GM19452 (cell line): ENCODE results near the gene DECR2.

Experiments used
- ATAC-seq: cut with Tn5 transposase; IDR thresholded peaks from one replicate; pipeline ENCODE4 v1.9.1; 2021; ENCODE audit not compliant: unreplicated experiment

DECR2 gene

DNA sequence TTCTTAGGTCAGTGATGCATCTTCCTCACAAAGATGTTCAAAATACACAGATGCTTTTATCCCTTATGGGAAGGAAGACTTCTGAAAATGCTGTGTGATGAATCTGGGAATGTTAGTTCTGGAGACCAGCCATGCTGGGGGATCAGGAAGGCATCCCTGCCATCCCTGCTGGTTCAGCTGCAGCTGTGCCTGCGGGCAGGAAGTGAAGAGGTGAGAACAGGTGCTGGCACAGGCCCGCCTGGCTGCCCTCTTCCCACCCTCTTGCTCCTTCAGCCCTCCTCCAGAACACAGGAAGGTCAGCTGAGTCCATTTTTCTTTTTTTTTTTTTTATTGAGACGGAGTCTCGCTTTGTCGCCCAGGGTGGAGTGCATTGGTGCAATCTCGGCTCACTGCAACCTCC is 38.9 kb downstream of the DECR2 start:
- ATAC-seq: no peak

DNA sequence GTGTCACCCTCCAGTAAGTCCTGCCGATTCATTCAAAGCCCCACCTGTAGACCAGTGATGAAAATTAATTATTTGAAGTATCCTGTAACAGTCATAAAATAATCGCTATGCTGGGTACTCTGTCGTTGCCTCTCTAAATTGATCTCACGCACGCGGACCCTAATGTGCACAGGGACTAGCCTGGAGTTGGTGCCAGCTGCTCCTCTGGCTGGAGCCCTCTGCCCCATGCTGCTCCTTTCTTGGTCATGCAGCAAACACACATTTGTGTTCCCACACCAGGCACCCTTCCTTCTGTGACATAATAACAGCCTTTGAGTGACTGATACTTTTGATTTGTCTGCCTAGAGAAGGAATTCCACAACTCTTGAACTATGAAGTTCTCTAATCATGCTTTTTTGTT is 39.8 kb downstream of the DECR2 start:
- no peak for ATAC-seq

DNA sequence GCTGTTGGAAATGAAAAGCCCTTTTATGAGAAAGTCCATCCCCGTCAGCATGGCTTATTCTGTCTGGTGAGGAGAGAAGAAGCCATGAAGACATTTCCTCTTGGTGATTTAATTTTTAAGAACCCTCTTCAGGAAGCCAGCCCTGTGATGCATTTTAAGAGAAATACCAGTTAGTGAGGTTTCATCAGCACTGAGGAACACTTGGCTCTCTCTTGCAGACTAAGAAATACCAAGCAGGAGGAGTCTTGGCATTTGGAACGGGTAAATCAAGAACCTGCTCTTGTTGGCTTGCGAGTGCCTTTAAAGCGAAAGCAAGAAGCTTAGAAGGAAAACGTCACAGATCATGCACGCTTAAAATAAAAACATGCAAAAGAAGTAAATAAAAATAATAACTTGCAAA is 41.3 kb downstream of the DECR2 start:
- no peak for ATAC-seq

DNA sequence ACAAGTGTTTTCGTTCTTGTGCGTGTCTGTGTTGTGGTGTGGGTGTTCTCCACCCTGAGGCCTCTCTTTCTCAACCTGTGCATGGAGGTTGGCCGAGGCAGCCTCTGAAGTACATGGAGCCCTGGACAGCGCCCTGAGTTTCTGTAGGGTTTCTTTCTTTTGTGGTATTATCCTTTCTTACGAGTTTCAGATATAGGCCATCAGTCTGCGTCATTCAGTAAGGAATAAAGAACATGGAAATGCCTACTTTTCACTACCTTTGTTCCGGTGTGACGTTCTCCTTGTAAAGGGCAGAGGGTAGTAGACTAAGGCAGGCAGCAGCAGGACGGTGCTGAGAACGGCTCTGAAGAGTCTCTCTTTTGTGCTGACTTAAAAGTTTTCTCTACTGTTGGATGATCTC is 42.3 kb downstream of the DECR2 start:
- ATAC-seq: no peak

DNA sequence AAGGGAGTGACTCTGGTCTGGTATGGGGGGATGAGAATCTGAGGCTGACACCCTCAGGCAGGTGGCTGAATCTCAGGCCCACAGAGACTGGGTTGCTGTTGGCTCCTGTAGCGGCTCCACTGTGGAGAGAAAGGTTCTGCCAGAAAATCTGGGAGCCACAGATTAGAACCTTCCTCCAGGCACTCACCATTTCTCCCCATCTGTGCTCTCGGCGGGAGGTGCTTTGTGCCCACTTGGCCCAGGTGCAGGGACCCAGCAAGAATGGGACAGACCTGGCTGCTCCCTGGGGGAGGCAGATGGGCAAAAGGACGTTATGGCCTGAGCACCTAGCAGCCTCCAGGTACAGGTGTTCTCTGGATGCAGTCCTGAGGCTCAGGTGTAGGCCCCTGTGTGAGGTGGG is 43.9 kb downstream of the DECR2 start:
- ATAC-seq: no peak

DNA sequence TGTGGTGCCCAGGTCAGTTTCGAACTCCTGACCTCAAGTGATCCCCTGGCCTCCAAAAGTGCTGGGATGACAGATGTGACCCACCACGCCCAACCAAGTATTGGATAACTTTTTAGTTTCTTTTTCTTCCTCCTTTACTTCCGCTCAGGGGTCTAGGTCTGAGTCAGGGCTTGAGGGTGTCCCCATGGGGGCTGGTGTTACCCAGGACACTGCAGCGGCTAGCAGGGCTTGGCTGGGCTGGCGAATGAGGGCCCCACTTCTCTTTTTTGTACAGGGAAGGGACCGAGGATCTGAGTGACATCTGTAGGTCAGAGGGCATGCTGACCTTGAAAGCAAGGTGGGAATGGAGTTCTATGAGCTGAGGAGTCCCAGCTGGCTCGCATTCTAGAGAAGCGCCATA is 48.7 kb downstream of the DECR2 start:
- ATAC-seq: no peak

DNA sequence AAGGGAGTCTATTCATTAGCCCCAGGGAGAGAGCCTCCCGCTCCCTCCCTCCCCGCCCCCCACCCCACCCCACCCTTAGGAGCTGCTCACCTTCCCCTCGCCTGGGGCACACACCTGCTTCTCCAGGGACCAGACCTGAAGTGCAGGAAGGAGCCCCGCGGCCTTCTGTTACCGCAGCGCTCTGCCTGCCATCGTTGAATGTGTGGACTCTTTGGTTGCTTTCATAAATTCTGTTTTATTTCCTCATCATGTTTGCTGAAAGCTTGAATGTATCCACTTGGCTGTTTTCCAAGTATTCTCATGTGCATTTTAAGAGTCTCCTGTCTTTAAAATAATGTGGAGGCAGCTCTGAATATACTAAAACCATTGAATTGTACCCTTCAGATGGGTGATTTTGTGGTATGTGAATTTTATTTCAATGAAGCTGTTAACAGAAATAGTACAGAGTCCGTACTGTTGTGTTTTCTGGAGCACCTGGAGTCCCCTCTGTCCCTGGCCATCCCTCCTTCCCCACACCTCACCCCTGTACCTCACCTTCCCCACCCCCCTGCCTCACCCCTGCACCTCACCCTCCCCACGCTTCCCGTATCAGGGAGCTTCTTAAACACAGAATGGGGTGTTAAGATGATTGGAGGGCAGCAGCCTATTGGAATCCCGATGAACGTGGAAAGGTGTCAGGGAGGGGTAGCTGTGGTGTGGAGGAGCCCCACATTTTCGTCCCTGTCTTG is 49.3 kb downstream of the DECR2 start:
- no peak for ATAC-seq

DNA sequence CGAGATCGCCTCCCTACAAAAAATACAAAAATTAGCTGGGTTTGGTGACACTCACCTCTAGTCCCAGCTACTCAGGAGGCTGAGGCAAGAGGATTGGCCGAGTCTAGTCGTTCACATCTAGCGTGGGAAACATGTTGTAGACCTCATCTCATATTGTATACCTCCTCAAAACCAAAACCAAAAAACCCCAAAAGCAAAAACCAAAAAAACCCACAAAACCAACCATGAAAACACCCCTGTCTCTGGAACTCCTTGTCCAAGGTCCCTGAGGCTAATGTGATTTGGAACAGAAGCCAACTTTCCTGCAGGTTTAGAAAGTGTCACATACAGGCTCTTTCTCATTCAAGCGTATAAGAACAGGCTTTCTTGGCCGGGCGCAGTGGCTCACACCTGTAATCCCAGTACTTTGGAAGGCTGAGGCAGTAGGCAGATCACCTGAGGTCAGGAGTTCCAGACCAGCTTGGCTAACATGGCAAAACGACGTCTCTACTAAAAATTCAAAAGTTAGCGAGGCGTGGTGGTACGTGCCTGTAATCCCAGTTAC is 52.8 kb downstream of the DECR2 start:
- no peak for ATAC-seq

DNA sequence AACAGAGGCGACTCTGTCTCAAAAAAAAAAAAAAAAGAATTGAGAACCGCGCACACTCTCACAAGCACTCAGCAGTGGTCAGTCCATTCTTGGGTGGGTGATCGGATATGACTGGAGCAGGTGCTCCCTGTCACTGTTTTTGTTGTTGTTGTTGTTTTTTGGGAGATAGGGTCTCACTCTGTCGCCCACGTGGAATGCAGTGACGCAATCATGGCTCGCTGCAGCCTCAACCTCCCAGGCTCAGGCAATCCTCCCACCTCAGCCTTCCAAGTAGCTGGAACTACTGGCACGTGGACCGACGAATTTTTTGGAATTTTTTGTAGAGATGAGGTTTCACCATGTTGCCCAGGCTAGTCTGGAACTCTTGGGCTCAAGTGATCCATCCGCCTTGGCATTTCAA is 53.8 kb downstream of the DECR2 start:
- ATAC-seq: no peak

DNA sequence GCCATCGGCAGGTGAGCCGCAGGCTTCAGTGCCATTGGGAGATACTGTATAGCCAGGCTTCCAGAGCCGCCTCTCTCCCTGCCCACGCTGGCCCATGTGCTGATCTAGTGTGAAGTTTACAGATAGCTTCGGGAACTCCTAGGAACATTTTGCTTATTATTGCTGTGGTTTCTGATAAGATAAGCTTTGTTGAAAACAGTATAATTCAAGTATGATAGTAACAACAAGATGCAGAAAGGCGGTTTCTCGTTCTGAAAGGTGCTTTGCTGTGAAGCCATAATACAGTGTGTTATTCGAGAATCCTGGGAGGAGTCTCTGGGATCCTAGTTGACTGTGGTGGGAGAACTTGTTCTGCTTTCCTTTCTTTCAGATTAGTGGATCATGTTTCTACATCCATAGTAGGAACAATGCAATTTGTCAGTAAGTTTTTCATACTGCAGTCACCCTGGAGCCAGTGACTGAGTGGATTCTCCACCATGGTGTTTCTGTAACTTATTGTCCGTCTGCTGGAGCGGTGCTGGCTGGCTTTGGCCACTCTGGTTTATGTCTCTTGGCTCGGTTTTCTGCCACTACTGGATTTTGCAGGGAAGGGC is 55.3 kb downstream of the DECR2 start:
- ATAC-seq: no peak

DNA sequence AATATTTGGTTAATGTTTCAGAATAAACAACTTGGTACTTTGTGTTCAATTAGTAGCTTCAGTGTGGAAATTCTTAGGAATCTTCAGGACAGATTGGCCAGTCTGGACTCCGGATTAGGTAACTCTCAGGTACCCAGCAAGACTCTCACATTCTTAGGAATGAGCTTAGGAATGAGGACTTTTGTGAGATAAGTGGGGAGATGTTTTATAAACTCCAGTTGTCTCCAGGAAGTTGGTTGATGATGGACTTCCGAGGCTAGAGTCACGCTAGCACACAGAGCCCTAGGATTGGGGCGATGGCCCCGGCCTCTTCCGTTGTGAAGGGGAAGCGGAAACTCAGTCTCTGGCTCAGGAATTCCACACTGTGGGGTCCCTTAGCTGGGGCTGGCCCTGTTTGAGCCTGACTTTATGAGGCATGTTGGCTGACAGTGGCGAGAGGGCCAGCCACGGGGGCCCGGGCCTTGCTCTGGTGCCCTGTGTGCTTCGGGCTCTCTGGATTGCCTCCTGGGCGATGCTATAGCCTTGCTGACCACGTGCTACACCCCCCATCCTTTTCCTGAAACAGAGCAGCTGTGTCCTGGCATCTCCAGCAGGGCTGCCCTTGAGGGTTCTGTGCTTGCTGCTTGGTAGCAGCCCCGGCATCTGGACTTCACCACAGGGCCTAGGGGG is 56.2 kb downstream of the DECR2 start:
- no peak for ATAC-seq

DNA sequence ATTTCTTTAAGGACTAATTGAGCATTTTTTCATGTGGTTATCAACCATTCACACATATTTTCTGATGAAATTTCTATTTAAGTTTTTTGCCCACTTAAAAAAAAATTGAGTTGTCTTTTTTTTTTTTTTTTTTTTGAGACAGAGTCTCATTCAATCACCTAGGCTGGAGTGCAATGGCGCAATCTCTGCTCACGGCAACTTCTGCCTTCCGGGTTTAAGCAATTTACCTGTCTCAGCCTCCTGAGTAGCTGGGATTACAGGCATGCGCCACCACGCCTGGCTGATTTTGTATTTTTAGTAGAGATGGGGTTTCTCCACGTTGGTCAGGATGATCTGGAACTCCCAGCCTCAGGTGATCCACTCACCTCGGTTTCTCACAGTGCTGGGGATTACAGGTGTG is 58.1 kb downstream of the DECR2 start:
- ATAC-seq: no peak

DNA sequence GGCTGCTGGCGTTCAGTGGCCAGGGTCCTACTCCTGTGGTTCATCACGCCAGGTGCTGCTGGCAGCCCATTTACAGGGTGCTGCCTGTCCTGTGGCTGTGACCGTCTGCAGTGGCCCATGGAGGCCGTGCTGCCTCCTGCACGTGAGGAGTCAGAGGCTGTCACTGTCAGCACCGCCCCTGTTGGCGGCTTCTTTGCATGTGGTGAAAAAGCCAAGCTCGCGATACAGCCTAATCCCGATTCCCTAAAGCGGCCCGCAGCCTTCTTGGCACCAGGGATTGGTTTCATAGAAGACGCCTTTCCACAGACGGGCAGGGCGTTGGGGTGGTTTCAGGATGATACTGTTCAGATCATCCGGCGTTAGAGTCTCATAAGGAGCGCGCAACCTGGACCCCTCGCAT is 59.1 kb downstream of the DECR2 start:
- ATAC-seq: no peak
